ENCODE results near the gene FERD3L.

GRCh38 chr7:19119372-19119771 lies 25.8 kb downstream of the FERD3L start:
- TF ChIP-seq, protein P1, sequence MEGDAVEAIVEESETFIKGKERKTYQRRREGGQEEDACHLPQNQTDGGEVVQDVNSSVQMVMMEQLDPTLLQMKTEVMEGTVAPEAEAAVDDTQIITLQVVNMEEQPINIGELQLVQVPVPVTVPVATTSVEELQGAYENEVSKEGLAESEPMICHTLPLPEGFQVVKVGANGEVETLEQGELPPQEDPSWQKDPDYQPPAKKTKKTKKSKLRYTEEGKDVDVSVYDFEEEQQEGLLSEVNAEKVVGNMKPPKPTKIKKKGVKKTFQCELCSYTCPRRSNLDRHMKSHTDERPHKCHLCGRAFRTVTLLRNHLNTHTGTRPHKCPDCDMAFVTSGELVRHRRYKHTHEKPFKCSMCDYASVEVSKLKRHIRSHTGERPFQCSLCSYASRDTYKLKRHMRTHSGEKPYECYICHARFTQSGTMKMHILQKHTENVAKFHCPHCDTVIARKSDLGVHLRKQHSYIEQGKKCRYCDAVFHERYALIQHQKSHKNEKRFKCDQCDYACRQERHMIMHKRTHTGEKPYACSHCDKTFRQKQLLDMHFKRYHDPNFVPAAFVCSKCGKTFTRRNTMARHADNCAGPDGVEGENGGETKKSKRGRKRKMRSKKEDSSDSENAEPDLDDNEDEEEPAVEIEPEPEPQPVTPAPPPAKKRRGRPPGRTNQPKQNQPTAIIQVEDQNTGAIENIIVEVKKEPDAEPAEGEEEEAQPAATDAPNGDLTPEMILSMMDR (IDR thresholded peaks at IDR 0.05; ENCODE audit: insufficient read depth, low read length): no peak
- TF ChIP-seq POLR2AphosphoS5 (IDR thresholded peaks at IDR 0.05; ENCODE audit: low read depth): no peak
- TF ChIP-seq REST (IDR thresholded peaks at IDR 0.05; ENCODE audit: insufficient replicate concordance, low read depth): no peak
- TF ChIP-seq GABPA (IDR thresholded peaks at IDR 0.05; ENCODE audit: low read depth): no peak
- no peak for TF ChIP-seq SPI1 (IDR thresholded peaks at IDR 0.05; ENCODE audit: borderline replicate concordance, low read depth)
